GM12872 (cell line): ENCODE measurements around the gene COA5.

Experiments
- CTCF ChIP-seq: IDR thresholded peaks from 3 replicates; pipeline ENCODE4 v1.5.1; 2011; ENCODE audit warnings: low read depth, mild to moderate bottlenecking, low read length, moderate library complexity; ENCODE audit not compliant: insufficient read depth

COA5 gene

GRCh38 chr2:98578231-98578630 is 30.1 kb downstream of the COA5 start:
- TF ChIP-seq CTCF = no peak

GRCh38 chr2:98577313-98577712 is 31.0 kb downstream of the COA5 start:
- TF ChIP-seq CTCF = no peak

GRCh38 chr2:98576666-98577312 is 31.5 kb downstream of the COA5 start:
- no peak for TF ChIP-seq CTCF

DNA sequence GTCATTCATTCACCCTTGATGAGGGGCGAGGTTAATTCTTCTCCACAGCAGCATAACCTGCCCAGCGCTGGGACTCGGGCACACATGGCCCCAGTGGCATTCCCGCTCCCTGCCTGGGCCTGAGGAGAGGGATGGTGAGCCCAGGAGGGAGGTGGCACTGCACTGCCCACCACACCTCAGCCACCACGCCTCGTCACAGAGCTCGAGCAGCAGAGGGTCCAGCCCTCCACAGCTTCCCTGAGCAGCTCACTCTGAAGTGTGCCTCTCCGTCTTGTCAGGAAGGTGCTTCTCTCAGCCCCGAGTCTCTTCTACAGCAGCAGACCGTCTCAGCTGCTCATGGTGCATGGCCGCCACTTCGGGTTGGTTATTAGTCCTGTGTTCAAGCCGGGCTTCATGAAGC is 34.9 kb downstream of the COA5 start:
- TF ChIP-seq CTCF = no peak

DNA sequence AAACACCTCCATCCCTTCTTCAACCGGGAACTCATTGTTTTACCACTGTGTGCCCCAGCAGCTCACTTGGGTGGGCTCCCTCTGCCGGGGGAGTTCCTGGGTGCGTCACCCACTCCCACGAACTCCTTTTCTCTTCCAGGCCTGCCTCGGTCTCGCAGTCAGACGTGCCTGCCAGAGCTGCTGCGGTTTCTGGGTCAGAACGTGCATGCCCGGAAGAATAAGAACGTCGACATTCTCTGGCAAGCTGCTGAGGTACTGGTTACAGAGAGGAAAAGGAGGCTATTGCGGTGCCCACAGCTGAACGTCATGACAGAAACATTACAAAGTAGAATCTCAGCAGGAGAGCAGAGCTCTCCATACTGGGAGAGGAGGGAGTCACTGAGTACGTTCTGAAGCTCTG is 35.6 kb downstream of the COA5 start:
- TF ChIP-seq CTCF = no peak

GRCh38 chr2:98572211-98572610 is 36.1 kb downstream of the COA5 start:
- no peak for TF ChIP-seq CTCF

GRCh38 chr2:98571796-98572195 is 36.5 kb downstream of the COA5 start:
- no peak for TF ChIP-seq CTCF

DNA sequence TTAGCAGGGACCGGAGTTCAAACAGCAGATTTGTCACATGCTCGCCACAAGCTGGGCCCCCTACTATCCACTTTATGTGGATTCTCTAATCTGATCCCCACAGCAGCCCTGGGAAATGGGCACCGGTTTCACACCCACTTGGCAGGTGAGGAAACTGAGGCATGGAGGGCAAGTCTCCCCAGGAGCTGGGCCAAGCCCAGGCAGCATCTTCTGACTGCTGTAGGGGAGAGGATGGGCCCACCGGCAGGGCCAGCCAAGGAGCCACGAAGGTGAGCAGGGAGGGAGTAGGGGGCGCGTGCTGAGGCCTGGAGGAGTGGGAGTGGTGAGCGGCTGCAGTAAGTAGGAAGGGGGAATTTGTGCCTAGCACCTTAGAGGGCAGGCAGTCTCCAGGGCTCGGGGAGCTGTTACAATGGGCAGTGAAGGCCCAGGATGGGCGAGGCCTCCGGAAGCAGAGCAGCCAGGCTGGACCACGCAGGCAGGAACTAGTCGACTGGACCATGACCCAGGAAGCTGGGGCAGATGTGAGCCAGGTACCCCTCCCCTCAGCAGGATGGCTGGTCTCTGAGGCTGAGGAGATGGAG is 37.1 kb downstream of the COA5 start:
- no peak for TF ChIP-seq CTCF
